ENCODE results near the gene ROR2. TPM values are rescaled to one million over a fixed set of nuclear protein-coding genes. Genes with fewer than 3 reads are reported as not detected.

Gene ROR2
- total and polyA plus RNA-seq, 2 experiments from 2014 or later, result 8.1 to 18.8 TPM

GRCh38 chr9:91935066-91935749, 14.8 kb downstream of the ROR2 start:
- no peak overlapping the region for H3K4me3 Mint-ChIP-seq
- H3K27ac Mint-ChIP-seq, result no peak overlapping the region

More at GRCh38 chr9:91935066-91935749, 14.8 kb downstream of the ROR2 start:
- H3K36me3 ChIP-seq (ENCODE audit: insufficient read depth), result peaks cover 5% of the 10 kb centered on the region; the same call in 1 of the 2 replicates
- H3K27me3 Mint-ChIP-seq (ENCODE audit: insufficient read depth, low read depth, poor library complexity), result no peaks in the 10 kb centered on the region
- no peaks in the 10 kb centered on the region for H3K27me3 ChIP-seq (ENCODE audit: insufficient read depth)
- H3K4me1 Mint-ChIP-seq, result peaks cover 22% of the 10 kb centered on the region
- peaks cover 25% of the 10 kb centered on the region for H3K9me3 Mint-ChIP-seq
- TF ChIP-seq CTCF (conservative IDR thresholded peaks at IDR 0.05; ENCODE audit: low read depth in 2 of 2) (no peak), EZH2 (IDR thresholded peaks at IDR 0.05; ENCODE audit: low read depth, unreplicated experiment) (no peak), ZNF462 (CRISPR knock-in tag; IDR thresholded peaks at IDR 0.05) (no peak), ZNF114 (CRISPR knock-in tag; IDR thresholded peaks at IDR 0.05) (no peak), STAT1 (IDR thresholded peaks at IDR 0.05; ENCODE audit: unreplicated experiment) (no peak)
- no peak overlapping the region for H3K4me3 ChIP-seq
- no peaks in the 10 kb centered on the region for H3F3A ChIP-seq (replicated peaks; ENCODE audit: low read depth)
- ATAC-seq (no peak; the same call in 2 of the 3 replicates), DNase-seq (ENCODE audit: low spot score) (no peak)
- no peak overlapping the region for H2AFZ ChIP-seq
- H3K9me2 ChIP-seq (ENCODE audit: insufficient read depth), result 0 out of 2 replicates have a peak, but pooled peaks cover 3% of the 10 kb centered on the region
- peaks cover 18% of the 10 kb centered on the region for H3K36me3 Mint-ChIP-seq (ENCODE audit: low read depth)
- no peak overlapping the region for H3K4me2 ChIP-seq
- H4K20me1 ChIP-seq (replicated peaks; ENCODE audit: insufficient read depth), result peaks cover 6% of the 10 kb centered on the region; the same call in 1 of the 2 replicates
- H3K79me2 ChIP-seq (replicated peaks; ENCODE audit: insufficient read depth), result peaks cover 32% of the 10 kb centered on the region
- no peak overlapping the region for H3K27ac ChIP-seq (ENCODE audit: low read depth)
- H3K4me1 ChIP-seq (ENCODE audit: insufficient read depth), result peaks cover 7% of the 10 kb centered on the region; the same call in 1 of the 2 replicates

Data from GM23338 (cell line).